Esophagus squamous epithelium (tissue), 4 donors: ENCODE measurements around the gene PLEKHG2.

Experiments
- CTCF ChIP-seq, 6 experiments: fragments of 450-650 bp in 4 of 6; fragments of 200-600 bp in 2 of 6; sonication (generic) in 2 of 6; IDR thresholded peaks; one replicate each; pipeline ENCODE4 v1.5.1; 2016 to 2019; ENCODE audit warnings: antibody characterized with exemption in 6 of 6, mild to moderate bottlenecking in 4 of 6, moderate library complexity in 4 of 6
- POLR2A ChIP-seq, 4 donors: fragments of 450-650 bp; IDR thresholded peaks; one replicate each; pipeline ENCODE4 v1.6.1; 2017; ENCODE audit warnings: antibody characterized with exemption in 4 of 4, mild to moderate bottlenecking in 4 of 4, moderate library complexity in 3 of 4

GRCh38 chr19:39385629-39386411, 26.6 kb upstream of the PLEKHG2 start:
- TF ChIP-seq CTCF (IDR thresholded peaks at IDR 0.05) (no peak), POLR2A (IDR thresholded peaks at IDR 0.05) (no peak)
